GM18870 (cell line): ENCODE results near the gene DOC2A.
"Not testable (repeated sequence)": the region's sequence is repeated elsewhere in the genome, so short reads cannot be mapped to it uniquely, and the experiment has no call there.

Source experiments
- ATAC-seq: cut with Tn5 transposase; IDR thresholded peaks from one replicate; pipeline ENCODE4 v1.9.1; 2021; ENCODE audit warnings: moderate library complexity; ENCODE audit not compliant: unreplicated experiment

The DOC2A gene

GRCh38 chr16:30027588-30028437 lies 17.0 kb upstream of the DOC2A start:
- no peak for ATAC-seq

GRCh38 chr16:30026449-30026848 lies 15.6 kb upstream of the DOC2A start:
- ATAC-seq, result no peak

- ATAC-seq, result no peak
Measured at GRCh38 chr16:30025574-30025973, 14.7 kb upstream of the DOC2A start.

GRCh38 chr16:30025156-30025555 lies 14.3 kb upstream of the DOC2A start:
- ATAC-seq, result no peak

DNA sequence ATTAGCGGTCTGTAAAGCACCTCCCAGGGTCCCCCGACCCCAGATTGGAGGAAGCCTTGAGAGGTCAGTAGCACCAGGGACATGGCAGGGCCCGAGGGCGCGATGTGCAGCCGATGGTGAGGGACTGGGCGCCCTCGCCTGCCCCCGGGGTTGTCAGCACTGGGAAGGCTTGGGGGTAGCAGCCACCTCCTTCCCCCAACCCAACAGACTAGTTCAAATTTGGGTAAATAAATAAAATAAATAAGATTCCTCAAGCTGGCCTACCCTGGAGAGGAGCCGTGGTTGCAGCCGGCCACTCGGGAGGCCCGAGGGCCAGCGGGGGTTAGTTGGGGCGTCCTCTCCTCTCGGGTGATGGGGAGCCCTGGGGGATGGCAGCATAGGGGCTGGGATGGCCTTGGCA lies 13.6 kb upstream of the DOC2A start:
- no peak for ATAC-seq

- no peak for ATAC-seq
Measured at GRCh38 chr16:30023586-30023985, 12.8 kb upstream of the DOC2A start.

GRCh38 chr16:30022887-30023286 lies 12.1 kb upstream of the DOC2A start, which contains the start of gene C16orf92:
C16orf92 (plus strand) TSS chr16:30023198; CDS start chr16:30023341, 143 bp downstream.
- ATAC-seq, result no peak

GRCh38 chr16:30018731-30019158 lies 7.9 kb upstream of the DOC2A start:
- no peak for ATAC-seq

DNA sequence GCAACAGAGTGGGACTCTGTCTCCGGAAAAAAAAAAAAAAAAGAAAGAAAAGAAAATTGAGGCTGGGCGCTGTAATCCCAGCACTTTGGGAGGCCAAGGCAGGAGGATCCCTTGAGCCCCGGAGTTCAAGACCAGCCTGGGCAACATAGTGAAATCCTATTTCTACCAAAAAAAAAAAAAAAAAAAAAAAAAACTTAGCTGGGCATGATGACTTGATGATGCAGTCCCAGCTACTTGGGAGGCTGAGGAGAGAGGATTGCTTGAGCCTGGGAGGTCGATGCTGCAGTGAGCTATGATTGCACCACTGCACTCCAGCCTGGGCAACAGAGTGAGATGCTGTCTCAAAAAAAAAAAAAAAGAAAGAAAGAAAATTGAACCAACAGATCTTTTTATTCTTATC lies 7.1 kb upstream of the DOC2A start:
- not testable (repeated sequence) for ATAC-seq

- no peak for ATAC-seq
Measured at GRCh38 chr16:30017277-30017656, 6.4 kb upstream of the DOC2A start.

DNA sequence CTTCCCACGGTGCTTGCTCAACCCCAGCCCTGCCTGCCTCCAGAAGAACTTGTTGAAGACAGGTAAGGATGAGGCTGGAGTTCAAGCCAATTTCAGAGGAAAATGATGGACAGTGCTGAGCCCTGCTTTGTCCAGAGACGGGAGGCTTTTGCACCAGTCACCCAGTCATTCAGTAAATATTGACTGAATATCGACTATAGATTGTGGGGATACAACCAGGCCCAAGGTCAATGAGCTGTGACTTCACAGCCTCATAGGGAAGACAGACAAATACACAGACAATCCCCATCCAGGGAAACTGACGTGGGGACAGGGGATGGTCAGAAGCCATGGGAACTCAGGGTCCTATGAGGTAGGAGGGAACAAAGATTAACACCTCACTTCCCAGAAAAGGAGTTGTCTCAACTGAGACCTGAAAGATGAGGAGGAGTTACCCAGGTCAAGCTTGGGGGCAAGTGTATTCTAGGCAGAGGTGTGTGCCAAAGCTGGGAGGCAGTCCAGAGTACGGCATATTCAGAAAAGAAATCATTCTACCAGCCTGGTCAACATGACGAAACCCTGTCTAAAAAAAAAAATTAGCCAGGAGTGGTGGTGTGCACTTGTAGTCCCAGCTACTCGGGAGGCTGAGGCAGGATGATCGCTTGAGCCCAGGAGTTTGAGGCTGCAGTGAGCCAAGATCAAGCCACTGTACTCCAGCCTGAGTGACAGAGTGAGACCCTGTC lies 5.9 kb upstream of the DOC2A start:
- no peak for ATAC-seq

DNA sequence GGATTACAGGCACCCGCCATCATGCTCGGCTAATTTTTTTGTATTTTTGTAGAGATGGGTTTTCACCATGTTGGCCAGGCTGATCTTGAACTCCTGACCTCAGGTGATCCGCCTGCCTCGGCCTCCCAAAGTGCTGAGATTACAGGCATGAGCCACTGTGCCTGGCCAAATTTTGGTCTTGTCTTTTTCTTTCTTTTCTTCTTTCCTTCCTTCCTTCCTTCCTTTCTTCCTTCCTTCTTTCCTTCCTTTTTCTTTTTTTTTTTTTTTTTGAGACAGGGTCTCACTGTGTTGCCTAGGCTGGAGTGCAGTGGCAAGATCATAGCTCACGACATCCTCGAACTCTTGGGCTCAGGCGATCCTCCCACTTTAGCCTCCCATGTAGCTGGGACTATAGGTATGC lies 4.6 kb upstream of the DOC2A start:
- not testable (repeated sequence) for ATAC-seq

DNA sequence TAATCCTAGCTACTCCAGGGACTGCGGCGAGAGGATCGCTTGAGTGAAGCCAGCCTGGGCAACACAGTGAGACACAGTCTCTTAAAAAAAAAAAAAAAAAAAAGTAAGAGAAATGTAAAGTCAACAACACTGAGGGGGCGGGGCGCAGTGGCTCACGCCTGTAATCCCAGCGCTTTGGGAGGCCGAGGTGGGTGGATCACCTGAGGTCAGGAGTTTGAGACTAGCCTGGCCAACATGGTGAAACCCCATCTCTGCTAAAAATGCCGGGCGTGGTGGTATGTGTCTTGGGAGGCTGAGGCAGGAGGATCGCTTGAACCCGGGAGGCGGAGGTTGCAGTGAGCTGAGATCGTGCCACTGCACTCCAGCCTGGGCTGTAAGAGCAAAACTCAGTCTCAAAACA lies 1.8 kb upstream of the DOC2A start:
- not testable (repeated sequence) for ATAC-seq

GRCh38 chr16:30011714-30012504 lies 1.1 kb upstream of the DOC2A start:
- ATAC-seq, result no peak

- ATAC-seq, result no peak
Measured at GRCh38 chr16:30009990-30010843, 610 bp downstream of the DOC2A start.

- no peak for ATAC-seq
Measured at GRCh38 chr16:30009085-30009862, 1.6 kb downstream of the DOC2A start.

DNA sequence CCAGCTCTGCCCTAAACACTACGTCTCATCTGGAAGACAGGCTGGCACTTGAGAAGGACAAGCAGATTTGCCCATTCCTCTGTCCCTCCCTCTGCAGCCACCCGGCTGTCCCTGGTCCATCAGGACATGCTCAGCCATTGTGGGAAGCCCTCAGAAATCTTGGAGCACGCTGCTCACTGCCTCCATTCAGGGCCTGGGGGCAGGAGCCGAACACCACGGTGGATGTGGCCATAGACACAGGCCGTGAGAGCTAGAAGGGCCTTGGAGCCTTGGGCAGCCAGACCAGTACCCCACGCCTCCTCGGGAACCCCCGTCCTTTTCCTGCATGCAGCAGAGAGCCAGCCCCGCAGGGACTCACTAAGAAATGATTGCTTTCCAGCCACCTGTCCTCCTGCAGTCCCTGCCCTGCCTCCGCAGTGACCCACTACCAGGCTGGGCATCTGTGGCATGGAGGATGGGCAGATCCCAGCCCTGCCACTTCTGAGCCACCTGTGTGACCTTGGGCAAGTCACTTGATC lies 3.4 kb downstream of the DOC2A start:
- no peak for ATAC-seq

DNA sequence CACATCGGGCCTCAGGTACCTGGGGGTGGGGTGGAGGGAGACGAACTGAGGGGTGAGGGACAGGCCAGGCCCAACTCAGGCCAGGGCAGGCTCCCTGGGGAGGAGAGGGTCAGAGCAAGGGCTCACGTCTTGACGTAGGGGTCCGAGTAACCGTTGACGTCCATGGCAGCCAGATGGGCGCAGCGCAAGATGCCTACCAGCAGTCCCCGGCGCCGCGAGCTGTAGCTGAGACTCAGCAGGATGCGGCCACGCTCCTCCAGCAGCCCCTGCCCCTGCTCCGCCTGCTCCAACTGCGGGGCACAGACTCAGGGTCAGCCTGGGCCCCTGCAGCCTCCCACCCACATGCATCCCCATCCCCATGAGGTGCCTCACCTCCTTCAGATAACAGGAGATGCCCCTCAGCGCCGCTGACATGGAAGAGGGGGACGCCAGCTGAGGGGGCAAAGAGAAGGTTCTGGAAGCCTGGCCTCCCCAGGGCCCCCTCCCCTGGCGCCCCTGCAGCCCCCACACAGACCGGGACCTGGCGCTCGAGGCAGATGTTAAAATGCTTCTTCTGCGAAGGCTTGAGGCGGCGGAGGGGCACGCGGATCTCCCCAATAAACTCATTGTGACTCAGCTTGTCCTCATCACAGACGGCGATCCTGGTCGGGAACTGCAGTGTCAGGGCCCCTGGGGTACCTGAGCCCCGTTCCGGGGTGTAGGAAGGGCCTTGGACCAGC lies 4.0 kb downstream of the DOC2A start:
- ATAC-seq, result no peak

DNA sequence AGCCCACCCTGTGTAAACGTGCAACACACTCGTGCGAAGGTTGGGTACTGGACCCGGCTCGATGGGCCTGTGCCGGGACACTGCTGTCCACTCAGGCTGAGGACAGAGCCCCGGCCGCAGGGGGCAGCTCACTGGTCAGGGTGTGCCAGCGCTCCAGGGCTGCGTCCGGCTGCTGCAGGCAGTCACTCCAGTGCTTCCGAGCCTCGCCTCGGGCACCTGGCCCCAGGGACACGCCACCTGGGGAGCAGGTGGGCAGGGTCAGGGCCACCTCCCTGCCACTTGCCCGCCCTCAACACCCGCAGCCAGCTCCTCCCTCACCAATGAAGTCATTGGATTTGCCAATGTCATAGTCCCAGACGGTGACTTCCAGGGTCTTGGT lies 4.7 kb downstream of the DOC2A start:
- ATAC-seq, result no peak
